Mesodermal cell (in vitro differentiated cells): Measurements from ENCODE around the gene FOXP1.

ENCODE experiments used
- H3K27ac ChIP-seq: 2 replicates; pipeline ENCODE4 v1.7.0; 2013; ENCODE audit warnings: mild to moderate bottlenecking, low read depth, low read length, moderate library complexity; ENCODE audit not compliant: severe bottlenecking
- H3K36me3 ChIP-seq: 2 replicates; pipeline ENCODE4 v1.7.1; 2013; ENCODE audit warnings: mild to moderate bottlenecking, low read length, moderate library complexity; ENCODE audit not compliant: control insufficient read depth, insufficient read depth
- H3K4me1 ChIP-seq: one replicate; pipeline ENCODE4 v1.7.1; 2013; ENCODE audit warnings: mild to moderate bottlenecking, low read length; ENCODE audit not compliant: insufficient read depth, control insufficient read depth, poor library complexity, severe bottlenecking
- H3K4me3 ChIP-seq: 2 replicates; pipeline ENCODE4 v1.7.0; 2013; ENCODE audit warnings: low read length, control low read depth, mild to moderate bottlenecking; ENCODE audit not compliant: insufficient read depth, poor library complexity, severe bottlenecking; ENCODE audit errors: extremely low read depth
- H3K9me3 ChIP-seq: 2 replicates; pipeline ENCODE4 v1.7.1; 2013; ENCODE audit warnings: mild to moderate bottlenecking, low read length, moderate library complexity; ENCODE audit not compliant: control insufficient read depth
- WGBS, 2 experiments: methylation state at CpG; one replicate each; pipeline ENCODE4 v1.1.5; 2013; ENCODE audit warnings: missing lambda C conversion rate in 2 of 2; ENCODE audit not compliant: insufficient coverage in 2 of 2; 5-methylcytosine and 5-hydroxymethylcytosine counted together

Gene FOXP1

GRCh38 chr3:71389911-71390573, 193.5 kb downstream of the FOXP1 start:
- Histone ChIP-seq H3K4me3 (no peak overlapping the region), H3K36me3 (no peaks in the 10 kb centered on the region), H3K27ac (no peak overlapping the region), H3K4me1 (peaks cover 6% of the 10 kb centered on the region), H3K9me3 (peaks cover 4% of the 10 kb centered on the region)
- 28 to 49% methylated on average over 3 of the region's 9 CpGs for WGBS, 2 experiments

GRCh38 chr3:71389191-71389590, 194.3 kb downstream of the FOXP1 start:
- WGBS, 2 experiments: 90 to 94% methylated on average over 2 of the region's 10 CpGs
- H3K27ac ChIP-seq: no peak overlapping the region
- H3K9me3 ChIP-seq: peaks cover 4% of the 10 kb centered on the region

GRCh38 chr3:71388535-71389120, 194.9 kb downstream of the FOXP1 start:
- 94 to 100% methylated on average over 2 to 4 of the region's 6 CpGs for WGBS, 2 experiments
- no peaks in the 10 kb centered on the region for H3K36me3 ChIP-seq
- H3K9me3 ChIP-seq: peaks cover 4% of the 10 kb centered on the region
- H3K27ac ChIP-seq: no peak overlapping the region
- peaks cover 18% of the 10 kb centered on the region for H3K4me1 ChIP-seq
- no peak overlapping the region for H3K4me3 ChIP-seq

More at GRCh38 chr3:71389191-71389590, 194.3 kb downstream of the FOXP1 start:
- H3K36me3 ChIP-seq: no peaks in the 10 kb centered on the region
- H3K4me3 ChIP-seq: no peak overlapping the region
- H3K4me1 ChIP-seq: peaks cover 15% of the 10 kb centered on the region

DNA sequence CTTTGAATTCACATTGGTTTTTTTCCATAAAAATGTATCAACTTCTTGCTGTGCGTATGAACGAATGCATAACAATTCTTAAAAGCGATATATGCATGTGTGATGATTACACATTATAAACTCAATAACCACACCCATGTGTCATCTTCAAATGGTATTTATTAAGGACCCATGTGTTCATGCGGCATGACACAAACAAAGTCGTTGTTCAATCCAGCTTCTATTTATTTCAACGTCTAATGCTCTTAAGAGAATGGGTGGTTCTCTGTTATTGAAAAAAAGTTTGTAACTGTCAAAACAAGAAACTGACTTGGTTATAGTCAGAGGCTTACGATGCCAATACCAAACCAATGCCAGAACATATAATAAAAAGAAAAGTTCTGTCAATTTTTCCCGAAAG, 195.9 kb downstream of the FOXP1 start:
- 100% methylated on average over 1 to 4 of the region's 8 CpGs for WGBS, 2 experiments
- H3K4me3 ChIP-seq: no peak overlapping the region
- H3K9me3 ChIP-seq: peaks cover 4% of the 10 kb centered on the region

DNA sequence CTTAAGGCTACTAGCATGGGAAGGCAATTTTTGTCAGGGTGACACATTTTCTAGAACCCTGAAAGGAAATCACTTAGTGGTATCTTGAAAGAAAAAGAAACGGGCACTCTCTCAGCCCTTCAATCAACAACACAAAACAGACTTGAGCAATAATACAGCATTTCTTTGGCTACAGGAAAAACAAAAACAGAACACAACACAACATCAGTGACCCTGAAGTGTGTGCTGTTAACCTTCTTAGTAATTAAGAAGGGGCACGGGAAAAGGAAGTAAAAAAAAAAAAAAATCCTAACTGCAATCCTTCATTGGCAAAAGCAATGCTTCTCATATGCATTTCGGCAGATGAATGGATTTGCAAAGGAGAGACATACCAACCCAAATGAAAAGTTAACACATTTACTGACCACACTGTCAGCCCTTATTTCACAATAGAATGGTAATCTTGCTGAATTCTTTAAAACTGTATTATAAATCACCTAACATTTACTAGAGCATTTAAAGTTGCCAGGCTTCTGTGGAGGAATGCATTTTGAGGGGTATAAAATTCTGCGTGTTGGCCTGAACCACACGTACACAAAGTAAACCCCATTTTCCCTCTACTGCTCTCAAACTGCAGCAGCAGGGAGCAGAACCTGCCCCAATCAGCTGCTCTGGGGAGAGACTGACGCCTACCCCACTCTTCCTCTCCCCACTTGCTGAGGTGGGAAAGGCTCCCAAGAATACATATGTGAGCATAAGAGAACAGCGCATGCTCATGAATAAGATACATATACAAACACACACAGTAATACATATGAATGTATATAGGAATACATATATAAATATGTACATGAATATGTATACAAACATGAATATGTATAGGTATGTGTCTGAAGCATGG, 198.5 kb downstream of the FOXP1 start:
- Histone ChIP-seq H3K4me1 (peaks cover 13% of the 10 kb centered on the region), H3K36me3 (no peaks in the 10 kb centered on the region), H3K27ac (peak overlapping the region; percentile 39), H3K4me3 (no peak overlapping the region), H3K9me3 (peaks cover 4% of the 10 kb centered on the region)
- 40% methylated on average over 1 of the region's 7 CpGs; no CpG with 5 or more reads in 1 of the 2 experiments for WGBS, 2 experiments

More for the DNA sequence above, 195.9 kb downstream of the FOXP1 start:
- Histone ChIP-seq H3K4me1 (peaks cover 18% of the 10 kb centered on the region), H3K36me3 (no peaks in the 10 kb centered on the region), H3K27ac (no peak overlapping the region)

DNA sequence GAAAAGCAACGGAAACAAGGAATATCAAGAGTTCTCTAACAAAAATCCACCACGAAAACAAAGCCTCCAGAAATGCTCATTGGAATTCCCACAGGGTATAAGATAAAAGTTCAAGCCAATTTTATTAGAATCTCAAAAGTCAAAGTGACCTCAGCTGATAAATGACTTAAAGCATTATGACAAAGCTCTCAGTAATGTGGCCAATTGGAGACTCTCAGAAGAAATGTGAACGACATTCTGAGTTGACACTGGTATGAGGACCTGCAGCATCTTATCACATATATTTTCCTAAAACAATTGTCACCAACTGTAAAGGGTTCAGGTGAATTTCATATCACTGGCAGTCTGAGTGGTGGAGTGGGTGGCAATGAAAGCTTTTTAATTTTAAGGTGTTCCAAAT, 199.1 kb downstream of the FOXP1 start:
- peak overlapping the region; percentile 39 for H3K27ac ChIP-seq
- H3K4me1 ChIP-seq: peaks cover 13% of the 10 kb centered on the region
- no peaks in the 10 kb centered on the region for H3K36me3 ChIP-seq
- H3K4me3 ChIP-seq: no peak overlapping the region
- peaks cover 4% of the 10 kb centered on the region for H3K9me3 ChIP-seq
- WGBS, 2 experiments: 50 to 60% methylated on average over 1 of the region's 3 CpGs

- Histone ChIP-seq H3K4me3 (no peak overlapping the region), H3K4me1 (peaks cover 12% of the 10 kb centered on the region), H3K9me3 (no peaks in the 10 kb centered on the region), H3K36me3 (no peaks in the 10 kb centered on the region), H3K27ac (no peak overlapping the region)
- 73 to 88% methylated on average over 3 of the region's 3 CpGs for WGBS, 2 experiments
Measured at GRCh38 chr3:71380096-71380495, 203.4 kb downstream of the FOXP1 start.

DNA sequence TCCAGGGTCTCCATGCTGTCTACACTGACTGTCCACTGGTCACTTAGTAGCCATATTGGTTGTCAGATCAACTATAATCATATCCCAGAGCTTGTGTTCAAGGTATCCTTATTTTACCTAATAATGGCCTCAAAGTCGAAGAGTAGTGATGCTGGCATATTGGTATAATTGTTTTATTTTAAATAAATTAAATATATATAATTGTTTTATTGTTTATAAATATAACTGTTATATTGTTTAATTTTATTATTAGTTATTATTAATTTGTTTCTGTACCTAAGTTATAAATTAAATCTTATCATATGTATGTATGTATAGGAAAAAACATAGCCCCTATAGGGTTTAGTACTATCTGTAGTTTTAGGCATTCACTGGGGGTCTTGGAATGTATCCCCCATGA, 205.0 kb downstream of the FOXP1 start:
- Histone ChIP-seq H3K27ac (no peak overlapping the region), H3K4me1 (no peaks in the 10 kb centered on the region), H3K36me3 (no peaks in the 10 kb centered on the region), H3K4me3 (no peak overlapping the region), H3K9me3 (no peaks in the 10 kb centered on the region)
- WGBS, 2 experiments: no CpG with 5 or more reads among the region's 1 CpG

DNA sequence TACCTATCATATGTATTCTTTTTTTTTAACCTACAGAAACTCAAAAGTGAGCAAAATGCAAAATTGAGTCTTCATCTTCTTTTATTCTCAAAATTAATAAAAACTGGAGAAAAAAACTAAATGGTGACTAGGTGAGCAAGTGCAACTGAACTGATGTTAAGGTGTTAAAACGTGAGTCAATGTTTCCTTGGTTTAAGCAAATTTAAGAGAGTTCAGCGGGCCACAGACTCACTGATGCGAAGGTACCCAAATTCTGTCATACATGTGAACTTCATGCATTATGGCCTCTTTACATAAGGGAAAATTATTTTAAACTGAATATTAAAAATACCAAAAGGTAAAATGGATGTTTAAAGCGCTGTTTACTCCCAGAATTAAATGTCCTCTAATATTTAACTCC, 206.6 kb downstream of the FOXP1 start:
- H3K36me3 ChIP-seq: no peaks in the 10 kb centered on the region
- WGBS, 2 experiments: 89 to 100% methylated on average over 1 of the region's 4 CpGs

DNA sequence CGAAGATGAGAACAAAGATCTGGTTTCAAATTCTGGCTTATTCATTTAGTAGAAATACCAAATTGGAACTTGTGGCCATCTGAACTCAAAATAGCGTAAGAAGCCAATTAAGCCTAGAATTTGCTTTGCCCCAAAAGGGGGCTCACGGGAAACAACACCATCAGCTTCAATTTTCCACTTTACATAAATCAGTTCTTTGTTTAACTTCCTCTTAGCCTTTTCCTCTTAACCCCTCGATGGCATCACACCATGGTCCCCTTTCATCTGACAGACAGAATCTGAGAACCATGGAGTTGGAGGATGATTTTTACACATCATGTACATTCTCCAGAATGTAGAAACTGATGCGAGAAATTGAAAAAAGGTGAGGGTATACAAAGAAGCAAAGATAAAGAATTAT, 207.0 kb downstream of the FOXP1 start:
- Histone ChIP-seq H3K36me3 (no peaks in the 10 kb centered on the region), H3K4me1 (no peaks in the 10 kb centered on the region), H3K9me3 (no peaks in the 10 kb centered on the region), H3K4me3 (no peak overlapping the region), H3K27ac (no peak overlapping the region)
- 85 to 89% methylated on average over 3 of the region's 5 CpGs for WGBS, 2 experiments

More for the DNA sequence above, 206.6 kb downstream of the FOXP1 start:
- H3K4me1 ChIP-seq: no peaks in the 10 kb centered on the region
- H3K9me3 ChIP-seq: no peaks in the 10 kb centered on the region
- no peak overlapping the region for H3K27ac ChIP-seq
- no peak overlapping the region for H3K4me3 ChIP-seq
